K562 (cell line): ENCODE data around the gene OLFML2A. TPM values are rescaled to one million over a fixed set of nuclear protein-coding genes. Genes with fewer than 3 reads are reported as not detected.
A peak's percentile ranks its signal among the peaks of the same experiment; 100 is the strongest.

Experiments
- ARID2 ChIP-seq: fragments of 450-650 bp; IDR thresholded peaks from 2 replicates; pipeline ENCODE4 v1.6.1; 2017; ENCODE audit warnings: antibody characterized with exemption, mild to moderate bottlenecking
- ARID3A ChIP-seq: IDR thresholded peaks from 2 replicates; pipeline ENCODE4 v1.6.1; 2012; ENCODE audit warnings: low read depth, low read length, improper control_type of control experiment, borderline replicate concordance
- ELF2 ChIP-seq: fragments of 250-450 bp; sonication (Bioruptor Pico); IDR thresholded peaks from 2 replicates; pipeline ENCODE4 v1.5.0; 2021; ENCODE audit warnings: mild to moderate bottlenecking
- IRF1 ChIP-seq: sonication (generic); formaldehyde crosslinking; IDR thresholded peaks from 2 replicates; pipeline ENCODE4 v1.8.0; 2022; ENCODE audit warnings: missing genetic modification reagents, mild to moderate bottlenecking, borderline replicate concordance
- NR2C2 ChIP-seq, 2 experiments: fragments of 200-800 bp in 1 of 2; sonication (Bioruptor generic) in 1 of 2; sonication (generic) in 1 of 2; formaldehyde crosslinking in 1 of 2; IDR thresholded peaks; 2 replicates each; pipeline versions ENCODE4 v1.6.1 to v1.8.0; 2016 to 2022; ENCODE audit warnings: mild to moderate bottlenecking in 1 of 2, missing compliant biosample characterization in 1 of 2, missing genetic modification characterization in 1 of 2, missing genetic modification reagents in 1 of 2
- RBM25 ChIP-seq: fragments of 200-400 bp; formaldehyde crosslinking; IDR thresholded peaks from 2 replicates; pipeline ENCODE4 v1.6.1; 2018; ENCODE audit warnings: low read length, low read depth, moderate library complexity; ENCODE audit not compliant: severe bottlenecking
- THRB ChIP-seq: fragments of 450-650 bp; formaldehyde crosslinking; conservative IDR thresholded peaks from 2 replicates; pipeline ENCODE4 v1.4.0; 2022; ENCODE audit warnings: mild to moderate bottlenecking, missing genetic modification characterization
- ZNF318 ChIP-seq, 2 experiments: fragments of 450-650 bp; IDR thresholded peaks; 2 replicates each; pipeline ENCODE4 v1.6.1; 2016; ENCODE audit warnings: mild to moderate bottlenecking in 2 of 2, borderline replicate concordance in 1 of 2, low read depth in 1 of 2, moderate library complexity in 1 of 2
- polyA plus RNA-seq, 8 experiments: library from polyadenylated mRNA; depleted of rRNA in 4 of 8; stranded (reverse) in 5 of 8; unstranded in 3 of 8; fragments of >200 nt; fragmentation: Nextera tagmentation in 2 of 8; fragmentation: Illumina TruSeq in 1 of 8; extraction: Ambion mirVana in 2 of 8; extraction: Trizol in 1 of 8; gene quantifications; 2 replicates each; pipeline versions ENCODE4 v1.2.1 to v1.2.3, GENCODE V29; 2011 to 2014; ENCODE audit warnings: inconsistent platforms in 1 of 8, missing spikeins in 1 of 8
- total RNA-seq, 7 experiments: library from RNA; depleted of rRNA in 6 of 7; stranded (reverse); fragments of >200 nt in 6 of 7; fragmentation: Illumina TruSeq in 2 of 7; extraction: Trizol in 2 of 7; gene quantifications; 2 replicates each; pipeline versions ENCODE4 v1.2.1 to v1.2.3, GENCODE V29; 2011 to 2021; ENCODE audit warnings: low replicate concordance in 1 of 7

OLFML2A gene
- total and polyA plus RNA-seq, 9 of the 15 experiments (the other 6 are each of a cell fraction or from before 2014, with no cell fraction given): 0.16 TPM; not detected in 8

- TF ChIP-seq ELF2 (CRISPR knock-in tag) (no peak), NR2C2 (CRISPR knock-in tag; IDR thresholded peaks at IDR 0.05) (peak; percentile 99), NR2C2 (tag; IDR thresholded peaks at IDR 0.05) (peak; percentile 100), RBM25 (peak; percentile 59), ARID2 (no peak), IRF1 (CRISPR knock-in tag) (no peak), ARID3A (no peak), THRB (no peak), ZNF318 (IDR thresholded peaks at IDR 0.05; ENCODE audit: borderline replicate concordance in 1 of 2, low read depth in 1 of 2) (peak in 1 of 2 experiments; percentile 92; a peak in 2 of 4 replicates)
These were observed 84.7 kb downstream of the OLFML2A start, which contains the start of the genes ARPC5L and RPL35 (continued) for GRCh38 chr9:124861342-124862229.
